Measurements from ENCODE around the gene TEP1.

Gene TEP1

GRCh38 chr14:20421267-20421666 is 8.0 kb upstream of the TEP1 start:
- no peak overlapping the region for H3K27ac ChIP-seq
- ChIA-PET CTCF (no interaction called here), POLR2A (ENCODE audit: low non-redundant PET) (interaction anchor here (0.6 kb wide), 1 partner anchor 184 kb away, joined by 3 read pairs; no protein-coding TSS in a partner anchor)
- TF ChIP-seq, protein P1, sequence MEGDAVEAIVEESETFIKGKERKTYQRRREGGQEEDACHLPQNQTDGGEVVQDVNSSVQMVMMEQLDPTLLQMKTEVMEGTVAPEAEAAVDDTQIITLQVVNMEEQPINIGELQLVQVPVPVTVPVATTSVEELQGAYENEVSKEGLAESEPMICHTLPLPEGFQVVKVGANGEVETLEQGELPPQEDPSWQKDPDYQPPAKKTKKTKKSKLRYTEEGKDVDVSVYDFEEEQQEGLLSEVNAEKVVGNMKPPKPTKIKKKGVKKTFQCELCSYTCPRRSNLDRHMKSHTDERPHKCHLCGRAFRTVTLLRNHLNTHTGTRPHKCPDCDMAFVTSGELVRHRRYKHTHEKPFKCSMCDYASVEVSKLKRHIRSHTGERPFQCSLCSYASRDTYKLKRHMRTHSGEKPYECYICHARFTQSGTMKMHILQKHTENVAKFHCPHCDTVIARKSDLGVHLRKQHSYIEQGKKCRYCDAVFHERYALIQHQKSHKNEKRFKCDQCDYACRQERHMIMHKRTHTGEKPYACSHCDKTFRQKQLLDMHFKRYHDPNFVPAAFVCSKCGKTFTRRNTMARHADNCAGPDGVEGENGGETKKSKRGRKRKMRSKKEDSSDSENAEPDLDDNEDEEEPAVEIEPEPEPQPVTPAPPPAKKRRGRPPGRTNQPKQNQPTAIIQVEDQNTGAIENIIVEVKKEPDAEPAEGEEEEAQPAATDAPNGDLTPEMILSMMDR (conservative IDR thresholded peaks at IDR 0.05; ENCODE audit: low read depth): no peak
- no peak for DNase-seq (ENCODE audit: low spot score)

GRCh38 chr14:20419419-20419818 is 6.1 kb upstream of the TEP1 start:
- ChIA-PET POLR2A (ENCODE audit: low non-redundant PET) (no interaction called here), CTCF (no interaction called here)
- no peak overlapping the region for H3K27ac ChIP-seq
- TF ChIP-seq, protein P1 (conservative IDR thresholded peaks at IDR 0.05; ENCODE audit: low read depth): no peak
- DNase-seq (ENCODE audit: low spot score): no peak

DNA sequence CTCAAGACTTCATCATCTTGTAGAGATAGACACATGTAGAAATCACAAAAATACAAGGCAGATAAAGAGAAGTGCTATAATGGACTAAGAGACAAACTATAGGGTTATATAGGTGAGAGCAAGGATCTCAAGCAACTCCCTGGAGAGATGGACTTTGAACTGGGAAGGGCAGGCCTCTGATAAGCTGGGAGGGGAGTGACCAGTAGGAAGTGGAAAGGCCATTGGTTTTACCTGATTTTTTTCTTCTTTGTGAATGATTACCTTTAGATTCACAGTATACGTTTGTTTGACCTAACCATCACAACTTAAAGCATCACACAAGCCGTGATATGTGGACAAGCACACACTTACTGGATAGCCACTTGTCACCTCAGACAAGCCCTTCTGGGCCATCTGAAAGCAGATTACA is 5.2 kb upstream of the TEP1 start:
- no peak overlapping the region for H3K27ac ChIP-seq
- ChIA-PET CTCF (no interaction called here), POLR2A (ENCODE audit: low non-redundant PET) (no interaction called here)
- no peak for DNase-seq (ENCODE audit: low spot score)
- TF ChIP-seq, protein P1 (conservative IDR thresholded peaks at IDR 0.05; ENCODE audit: low read depth): no peak

- ChIA-PET CTCF (interaction anchor here (0.7 to 1.0 kb wide), 2 partner anchors 67 to 597 kb away, joined by 3 to 4 read pairs; no protein-coding TSS in a partner anchor), POLR2A (ENCODE audit: low non-redundant PET) (no interaction called here)
- no peak overlapping the region for H3K27ac ChIP-seq
- no peak for DNase-seq (ENCODE audit: low spot score)
- TF ChIP-seq, protein P1 (conservative IDR thresholded peaks at IDR 0.05; ENCODE audit: low read depth): no peak
These were observed 4.2 kb upstream of the TEP1 start for GRCh38 chr14:20417250-20418186.

GRCh38 chr14:20416223-20416622 is 2.9 kb upstream of the TEP1 start:
- ChIA-PET CTCF (interaction anchor here (0.5 to 1.3 kb wide), 8 partner anchors 8 to 197 kb away, joined by 3 to 5 read pairs (median 4); no protein-coding TSS in a partner anchor), POLR2A (ENCODE audit: low non-redundant PET) (interaction anchor here (0.6 kb wide), 1 partner anchor 265 kb away, joined by 3 read pairs; no protein-coding TSS in a partner anchor)
- DNase-seq (ENCODE audit: low spot score): no peak
- TF ChIP-seq, protein P1 (conservative IDR thresholded peaks at IDR 0.05; ENCODE audit: low read depth): no peak
- H3K27ac ChIP-seq: no peak overlapping the region

GRCh38 chr14:20415782-20416206 is 2.5 kb upstream of the TEP1 start:
- POLR2A ChIA-PET (ENCODE audit: low non-redundant PET): interaction anchor here (0.6 kb wide), 1 partner anchor 266 kb away, joined by 3 read pairs; no protein-coding TSS in a partner anchor
- TF ChIP-seq, protein P1 (conservative IDR thresholded peaks at IDR 0.05; ENCODE audit: low read depth): peak; percentile 58
- no peak overlapping the region for H3K27ac ChIP-seq
- CTCF ChIA-PET: interaction anchor here (0.5 to 1.3 kb wide), 10 partner anchors 9 to 197 kb away, joined by 3 to 5 read pairs (median 4); no protein-coding TSS in a partner anchor
- peak; percentile 49 for DNase-seq (ENCODE audit: low spot score)
